AML-193 (cell line): Measurements from ENCODE around the gene EML3.
"Not testable (repeated sequence)": the region's sequence is repeated elsewhere in the genome, so short reads cannot be mapped to it uniquely, and the experiment has no call there.

ENCODE experiments used
- DNase-seq, 2 experiments: peaks; one replicate each; lab custom pipeline; 2025; lab: John Stamatoyannopoulos, UW

EML3 gene

GRCh38 chr11:62612366-62613290 is at the start of gene EML3, which contains the start of gene ROM1:
TSS of gene EML3 (minus strand) at chr11:62612775. CDS start at chr11:62612457, 318 bp downstream.
TSS of gene ROM1 (plus strand) at chr11:62613257. CDS start at chr11:62613282, 25 bp downstream.
- peak; percentile 63 to 73 for DNase-seq

- peak in 1 of 2 experiments; percentile 12 for DNase-seq
Observed at GRCh38 chr11:62656796-62657429, 44.3 kb upstream of the EML3 start.

GRCh38 chr11:62654297-62654696 is 41.7 kb upstream of the EML3 start:
- no peak for DNase-seq

- no peak for DNase-seq
Observed at GRCh38 chr11:62652161-62653006, 39.8 kb upstream of the EML3 start.

- DNase-seq: not testable (repeated sequence)
Observed at GRCh38 chr11:62650283-62650682, 37.7 kb upstream of the EML3 start.

GRCh38 chr11:62649486-62649885 is 36.9 kb upstream of the EML3 start:
- DNase-seq: no peak

- no peak for DNase-seq
Observed at GRCh38 chr11:62648967-62649364, 36.4 kb upstream of the EML3 start.

GRCh38 chr11:62648185-62648966 is 35.8 kb upstream of the EML3 start:
- DNase-seq: no peak

- no peak for DNase-seq
Observed at GRCh38 chr11:62647609-62648005, 35.0 kb upstream of the EML3 start.

- DNase-seq: no peak
Observed at GRCh38 chr11:62646825-62647608, 34.4 kb upstream of the EML3 start.

GRCh38 chr11:62645946-62646824 is 33.6 kb upstream of the EML3 start, which contains the start of gene GANAB:
TSS of gene GANAB (minus strand) at chr11:62646613. CDS start at chr11:62646599, 14 bp downstream.
- DNase-seq: peak; percentile 96 to 98

- DNase-seq: no peak
Observed at GRCh38 chr11:62645671-62645945, 33.0 kb upstream of the EML3 start.

- no peak for DNase-seq
Observed at GRCh38 chr11:62644220-62644619, 31.6 kb upstream of the EML3 start.

GRCh38 chr11:62632492-62632891 is 19.9 kb upstream of the EML3 start:
- DNase-seq: no peak

- peak; percentile 23 to 40 for DNase-seq
Observed at GRCh38 chr11:62627713-62628112, 15.1 kb upstream of the EML3 start.

- DNase-seq: no peak
Observed at GRCh38 chr11:62622476-62623089, 10.0 kb upstream of the EML3 start.

- DNase-seq: peak; percentile 94
Observed at GRCh38 chr11:62621567-62622470, 9.2 kb upstream of the EML3 start, which contains the start of gene B3GAT3. TSS of gene B3GAT3 (minus strand) at chr11:62621986. CDS start at chr11:62621947, 39 bp downstream.

GRCh38 chr11:62621027-62621566 is 8.5 kb upstream of the EML3 start:
- DNase-seq: no peak
